Epithelial cell of proximal tubule (primary cell): ENCODE data around the gene PHACTR4. TPM values are rescaled to one million over a fixed set of nuclear protein-coding genes. Genes with fewer than 3 reads are reported as not detected.

Experiments
- DNase-seq: peaks from one replicate; pipeline ENCODE4 v3.0.0-alpha.2; 2011; ENCODE audit warnings: low read depth
- H3K4me3 ChIP-seq: 2 replicates; pipeline ENCODE4 v1.5.1; 2011; ENCODE audit warnings: low read depth, mild to moderate bottlenecking, low read length
- CTCF ChIP-seq: conservative IDR thresholded peaks from 2 replicates; pipeline ENCODE4 v1.5.1; 2012; ENCODE audit warnings: low read depth, mild to moderate bottlenecking, low read length
- total RNA-seq: library from RNA; depleted of rRNA; stranded (reverse); fragments of >200 nt; gene quantifications from 2 replicates; pipeline ENCODE4 v1.2.3, GENCODE V29; 2015

The PHACTR4 gene
- total RNA-seq, 1 donor from 2014 or later, result 35.9 TPM

DNA sequence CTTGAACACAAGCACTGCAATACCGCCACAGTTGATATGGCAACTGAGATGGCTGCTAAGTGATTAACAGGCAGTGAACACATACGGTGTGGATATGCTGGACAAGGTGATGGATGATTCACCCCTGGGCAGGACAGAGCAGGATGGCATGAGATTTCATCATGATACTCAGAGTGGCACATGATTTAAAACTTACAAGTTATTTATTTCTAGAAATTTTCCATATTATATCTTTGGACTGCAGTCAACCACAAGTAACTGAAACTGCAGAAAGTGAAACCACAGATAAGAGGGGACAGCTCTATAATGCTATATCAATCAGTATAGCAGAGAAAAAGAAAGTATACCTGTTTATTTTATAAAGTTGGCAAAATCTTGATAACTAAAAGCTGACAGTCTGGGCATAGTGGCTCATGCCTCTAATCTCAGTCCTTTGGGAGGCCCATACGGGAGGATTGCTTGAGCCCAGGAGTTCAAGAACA lies 47.9 kb downstream of the PHACTR4 start:
- peak; percentile 87 for DNase-seq
- no peak overlapping the region for H3K4me3 ChIP-seq
- TF ChIP-seq CTCF, result no peak

- no peak for DNase-seq
- no peak for TF ChIP-seq CTCF
These were observed 48.5 kb downstream of the PHACTR4 start for GRCh38 chr1:28417926-28418637.

GRCh38 chr1:28421744-28422143 lies 52.2 kb downstream of the PHACTR4 start:
- no peak for TF ChIP-seq CTCF
- DNase-seq, result no peak
- H3K4me3 ChIP-seq, result no peak overlapping the region

More at GRCh38 chr1:28417926-28418637, 48.5 kb downstream of the PHACTR4 start:
- H3K4me3 ChIP-seq, result no peak overlapping the region

DNA sequence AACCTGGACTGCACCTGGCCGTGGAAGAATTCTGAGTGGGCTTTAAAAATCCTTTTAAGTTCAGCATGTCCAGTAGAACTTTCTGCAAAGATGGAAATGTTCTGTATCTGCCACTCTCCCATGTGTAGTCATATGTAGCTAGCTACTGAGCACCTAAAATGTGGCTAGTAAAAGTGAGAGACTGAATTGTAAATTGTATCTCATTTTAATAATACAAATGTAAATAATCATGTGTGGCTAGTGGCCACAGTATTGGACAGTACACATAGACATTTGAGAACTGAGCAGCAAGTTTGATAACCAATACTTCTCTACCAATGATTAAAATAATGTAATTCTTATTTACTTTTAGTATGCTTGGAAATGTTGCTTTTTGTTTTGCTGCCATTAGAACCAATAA lies 57.3 kb downstream of the PHACTR4 start:
- H3K4me3 ChIP-seq, result no peak overlapping the region
- no peak for TF ChIP-seq CTCF
- no peak for DNase-seq

GRCh38 chr1:28428012-28428411 lies 58.5 kb downstream of the PHACTR4 start:
- no peak overlapping the region for H3K4me3 ChIP-seq
- TF ChIP-seq CTCF, result no peak
- no peak for DNase-seq

GRCh38 chr1:28428990-28429520 lies 59.5 kb downstream of the PHACTR4 start:
- no peak for DNase-seq
- TF ChIP-seq CTCF, result no peak
- H3K4me3 ChIP-seq, result no peak overlapping the region
